DOHH2 (cell line): ENCODE measurements around the gene CDC16.

ENCODE experiments used
- H3F3A ChIP-seq: fragments of 200-600 bp; sonication (generic), shearing (Covaris generic); 2 replicates; pipeline ENCODE4 v1.6.0; 2016; ENCODE audit warnings: antibody characterized with exemption, mild to moderate bottlenecking; ENCODE audit not compliant: control insufficient read depth, insufficient read depth
- H3K27ac ChIP-seq: fragments of 200-600 bp; sonication (generic); 2 replicates; pipeline ENCODE4 v1.5.1; 2014; ENCODE audit warnings: low read depth, mild to moderate bottlenecking, low read length, moderate library complexity
- H3K27me3 ChIP-seq: fragments of 200-600 bp; sonication (generic); 2 replicates; pipeline ENCODE4 v1.6.1; 2014; ENCODE audit warnings: mild to moderate bottlenecking, low read length, mixed read lengths; ENCODE audit not compliant: control insufficient read depth
- H3K36me3 ChIP-seq: fragments of 200-600 bp; sonication (generic); 2 replicates; pipeline ENCODE4 v1.6.1; 2014; ENCODE audit warnings: mild to moderate bottlenecking, low read length, moderate library complexity, mixed read lengths; ENCODE audit not compliant: control insufficient read depth
- H3K4me1 ChIP-seq: fragments of 200-600 bp; sonication (generic); 2 replicates; pipeline ENCODE4 v1.6.1; 2014; ENCODE audit warnings: mild to moderate bottlenecking, low read length, mixed read lengths; ENCODE audit not compliant: control insufficient read depth
- H3K4me2 ChIP-seq: fragments of 200-600 bp; sonication (generic); 2 replicates; pipeline ENCODE4 v1.6.0; 2014; ENCODE audit warnings: mild to moderate bottlenecking, low read length, moderate library complexity
- H3K4me3 ChIP-seq: fragments of 200-600 bp; sonication (generic); 2 replicates; pipeline ENCODE4 v1.5.1; 2014; ENCODE audit warnings: mild to moderate bottlenecking, low read length, mixed read lengths
- H3K79me2 ChIP-seq: fragments of 200-600 bp; sonication (generic); 2 replicates; pipeline ENCODE4 v1.6.1; 2014; ENCODE audit warnings: mild to moderate bottlenecking, low read length, mixed read lengths; ENCODE audit not compliant: control insufficient read depth
- H3K9me2 ChIP-seq: fragments of 200-600 bp; sonication (generic); replicated peaks from 2 replicates; pipeline ENCODE4 v1.6.1; 2014; ENCODE audit warnings: mild to moderate bottlenecking, low read length, mixed read lengths; ENCODE audit not compliant: control insufficient read depth
- H3K9me3 ChIP-seq: fragments of 200-600 bp; sonication (generic); 2 replicates; pipeline ENCODE4 v1.6.1; 2014; ENCODE audit warnings: antibody characterized with exemption, low read length, mixed read lengths; ENCODE audit not compliant: control insufficient read depth, insufficient read depth
- H4K20me1 ChIP-seq: fragments of 200-600 bp; sonication (generic); 2 replicates; pipeline ENCODE4 v1.6.0; 2014; ENCODE audit warnings: low read depth, mild to moderate bottlenecking, antibody characterized with exemption, low read length, moderate library complexity; ENCODE audit not compliant: control insufficient read depth, insufficient read depth
- EZH2phosphoT487 ChIP-seq: fragments of 200-600 bp; sonication (generic); IDR thresholded peaks from 2 replicates; pipeline ENCODE4 v1.6.1; 2017; ENCODE audit warnings: borderline replicate concordance, mild to moderate bottlenecking, antibody characterized with exemption, low read length, moderate library complexity, mixed read lengths
- TF ChIP-seq, protein P1 (sequence below): fragments of 200-600 bp; sonication (generic); IDR thresholded peaks from one replicate; pipeline ENCODE4 v1.5.1; 2014; ENCODE audit warnings: antibody characterized with exemption, mild to moderate bottlenecking, low read depth, low read length; ENCODE audit not compliant: poor library complexity, severe bottlenecking

The CDC16 gene

GRCh38 chr13:114309086-114309485 lies 74.4 kb downstream of the CDC16 start:
- Histone ChIP-seq H3K79me2 (peaks cover 7% of the 10 kb centered on the region), H3K4me2 (no peak overlapping the region), H4K20me1 (no peaks in the 10 kb centered on the region), H3K9me3 (no peaks in the 10 kb centered on the region), H3K4me3 (no peak overlapping the region), H3K36me3 (peaks cover 21% of the 10 kb centered on the region), H3K9me2 (no peaks in the 10 kb centered on the region), H3K27ac (no peak overlapping the region), H3K4me1 (peaks cover 49% of the 10 kb centered on the region), H3K27me3 (no peaks in the 10 kb centered on the region), H3F3A (peaks cover 44% of the 10 kb centered on the region)
- TF ChIP-seq, protein P1, sequence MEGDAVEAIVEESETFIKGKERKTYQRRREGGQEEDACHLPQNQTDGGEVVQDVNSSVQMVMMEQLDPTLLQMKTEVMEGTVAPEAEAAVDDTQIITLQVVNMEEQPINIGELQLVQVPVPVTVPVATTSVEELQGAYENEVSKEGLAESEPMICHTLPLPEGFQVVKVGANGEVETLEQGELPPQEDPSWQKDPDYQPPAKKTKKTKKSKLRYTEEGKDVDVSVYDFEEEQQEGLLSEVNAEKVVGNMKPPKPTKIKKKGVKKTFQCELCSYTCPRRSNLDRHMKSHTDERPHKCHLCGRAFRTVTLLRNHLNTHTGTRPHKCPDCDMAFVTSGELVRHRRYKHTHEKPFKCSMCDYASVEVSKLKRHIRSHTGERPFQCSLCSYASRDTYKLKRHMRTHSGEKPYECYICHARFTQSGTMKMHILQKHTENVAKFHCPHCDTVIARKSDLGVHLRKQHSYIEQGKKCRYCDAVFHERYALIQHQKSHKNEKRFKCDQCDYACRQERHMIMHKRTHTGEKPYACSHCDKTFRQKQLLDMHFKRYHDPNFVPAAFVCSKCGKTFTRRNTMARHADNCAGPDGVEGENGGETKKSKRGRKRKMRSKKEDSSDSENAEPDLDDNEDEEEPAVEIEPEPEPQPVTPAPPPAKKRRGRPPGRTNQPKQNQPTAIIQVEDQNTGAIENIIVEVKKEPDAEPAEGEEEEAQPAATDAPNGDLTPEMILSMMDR, result no peak
- no peak for TF ChIP-seq EZH2phosphoT487

DNA sequence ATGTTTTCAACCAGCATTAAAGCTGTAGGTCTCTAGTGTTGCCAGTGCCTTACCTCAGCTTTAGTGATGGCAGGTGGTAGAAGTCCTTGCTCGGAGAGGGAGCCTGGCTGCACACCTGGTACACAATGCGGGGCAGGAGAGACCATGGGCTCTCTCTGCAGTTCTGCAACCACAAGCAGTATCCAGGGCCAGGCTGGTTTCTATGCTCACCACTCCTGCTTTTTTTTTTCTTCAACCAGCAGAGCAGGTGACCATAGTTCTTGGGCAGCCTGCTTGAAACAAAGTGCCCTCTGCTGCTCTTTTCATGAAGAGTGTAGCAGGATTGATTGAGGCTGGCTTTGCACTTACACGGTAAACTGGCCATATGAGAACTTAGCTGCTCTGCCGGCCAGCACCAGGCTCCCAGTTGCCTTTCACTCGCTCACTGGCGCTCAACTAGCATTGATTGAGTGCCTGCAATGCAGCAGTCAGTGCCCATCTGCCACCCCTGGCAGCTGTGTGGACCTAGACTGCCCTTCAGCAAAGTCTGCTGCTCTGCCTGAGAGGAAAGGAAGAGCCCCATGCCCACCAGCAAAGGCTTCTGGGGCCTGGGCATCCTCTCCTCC lies 75.2 kb downstream of the CDC16 start:
- H3K36me3 ChIP-seq, result peaks cover 20% of the 10 kb centered on the region
- H3K79me2 ChIP-seq, result peaks cover 14% of the 10 kb centered on the region
- H3K27me3 ChIP-seq, result no peaks in the 10 kb centered on the region
- H3K9me2 ChIP-seq, result no peaks in the 10 kb centered on the region
- peaks cover 47% of the 10 kb centered on the region for H3F3A ChIP-seq
- no peaks in the 10 kb centered on the region for H3K9me3 ChIP-seq
- TF ChIP-seq EZH2phosphoT487, result no peak
- TF ChIP-seq, protein P1, result no peak
- no peak overlapping the region for H3K4me3 ChIP-seq
- peaks cover 49% of the 10 kb centered on the region for H3K4me1 ChIP-seq
- H4K20me1 ChIP-seq, result peaks cover 2% of the 10 kb centered on the region; the same call in 1 of the 2 replicates
- H3K27ac ChIP-seq, result no peak overlapping the region
- H3K4me2 ChIP-seq, result no peak overlapping the region

DNA sequence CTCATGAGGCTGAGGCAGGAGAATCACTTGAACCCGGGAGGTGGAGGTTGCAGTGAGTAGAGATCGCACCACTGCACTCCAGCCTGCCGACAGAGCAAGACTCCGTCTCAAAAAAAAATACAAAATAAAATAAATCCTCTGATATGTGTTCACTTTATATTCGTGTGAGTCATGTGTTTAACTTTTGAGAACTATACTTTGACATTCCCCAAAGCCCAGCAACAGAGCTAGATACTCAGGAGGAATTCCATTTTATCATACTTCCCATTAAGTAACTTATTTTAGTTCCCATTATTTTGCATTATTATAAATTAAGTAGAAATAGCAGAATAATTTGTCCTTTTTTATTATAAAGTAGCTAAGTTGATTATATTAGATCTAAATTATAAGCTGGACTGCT lies 76.3 kb downstream of the CDC16 start:
- H3K36me3 ChIP-seq, result peaks cover 27% of the 10 kb centered on the region
- peaks cover 25% of the 10 kb centered on the region for H3K79me2 ChIP-seq
- H3K9me2 ChIP-seq, result no peaks in the 10 kb centered on the region
- H3K9me3 ChIP-seq, result no peaks in the 10 kb centered on the region
- no peak overlapping the region for H3K4me3 ChIP-seq
- H3K4me1 ChIP-seq, result peaks cover 58% of the 10 kb centered on the region
- H3F3A ChIP-seq, result peaks cover 48% of the 10 kb centered on the region
- TF ChIP-seq, protein P1, result no peak
- TF ChIP-seq EZH2phosphoT487, result no peak
- no peaks in the 10 kb centered on the region for H3K27me3 ChIP-seq
- H4K20me1 ChIP-seq, result peaks cover 13% of the 10 kb centered on the region; the same call in 1 of the 2 replicates
- peak overlapping the region; percentile 98 for H3K27ac ChIP-seq
- H3K4me2 ChIP-seq, result peak overlapping the region; percentile 84; the same call in 1 of the 2 replicates
